GM12801 (cell line): ENCODE measurements around the gene PHF20.

Experiments
- CTCF ChIP-seq: IDR thresholded peaks from one replicate; pipeline ENCODE4 v1.5.1; 2011; ENCODE audit warnings: control low read depth; ENCODE audit not compliant: insufficient read length; ENCODE audit errors: extremely low read depth

Gene PHF20

GRCh38 chr20:35823937-35824336 lies 52.1 kb downstream of the PHF20 start:
- no peak for TF ChIP-seq CTCF

- no peak for TF ChIP-seq CTCF
Measured at GRCh38 chr20:35826397-35826998, 54.7 kb downstream of the PHF20 start.

- TF ChIP-seq CTCF: no peak
Measured at GRCh38 chr20:35828434-35828833, 56.6 kb downstream of the PHF20 start.

GRCh38 chr20:35828916-35829315 lies 57.1 kb downstream of the PHF20 start:
- no peak for TF ChIP-seq CTCF

GRCh38 chr20:35830264-35830663 lies 58.4 kb downstream of the PHF20 start:
- no peak for TF ChIP-seq CTCF

- TF ChIP-seq CTCF: no peak
Measured at GRCh38 chr20:35831029-35831428, 59.2 kb downstream of the PHF20 start.

GRCh38 chr20:35831971-35832370 lies 60.2 kb downstream of the PHF20 start:
- no peak for TF ChIP-seq CTCF
